ENCODE results near the gene C16orf96. TPM values are rescaled to one million over a fixed set of nuclear protein-coding genes. Genes with fewer than 3 reads are reported as not detected.

The C16orf96 gene
- total RNA-seq, 1 experiment from 2014 or later, result 0.10 TPM

- TF ChIP-seq REST (IDR thresholded peaks at IDR 0.05; ENCODE audit: low read depth) (no peak), FOSL1 (IDR thresholded peaks at IDR 0.05; ENCODE audit: low read depth) (no peak), EZH2phosphoT487 (IDR thresholded peaks at IDR 0.05; ENCODE audit: borderline replicate concordance) (no peak), JUND (IDR thresholded peaks at IDR 0.05) (no peak)
These were observed 36.9 kb downstream of the C16orf96 start (continued) for GRCh38 chr16:4593086-4593485.

- H3K36me3 ChIP-seq (ENCODE audit: control insufficient read depth in 1 of 2, insufficient read depth in 2 of 2, low read length in 2 of 2), result no peaks in the 10 kb centered on the region
- no peak overlapping the region for H3K27ac ChIP-seq (ENCODE audit: low read depth, low read length)
- H3K4me3 ChIP-seq (replicated peaks in 1 of 2; ENCODE audit: low read depth in 1 of 2, low read length in 2 of 2), result no peak overlapping the region
- H3K9ac ChIP-seq (ENCODE audit: low read length), result no peak overlapping the region
- H3K4me2 ChIP-seq (ENCODE audit: low read length), result no peak overlapping the region
- H3K79me2 ChIP-seq (ENCODE audit: insufficient read depth, low read length), result no peaks in the 10 kb centered on the region
- RAD21 ChIA-PET (ENCODE audit: low non-redundant PET in 1 of 2, low total read pairs in 2 of 2, uncharacterized antibody in 2 of 2, unreplicated experiment in 2 of 2), result no interaction called here
- no peaks in the 10 kb centered on the region for H4K20me1 ChIP-seq (ENCODE audit: insufficient read depth)
- ATAC-seq, result no peak
- intact Hi-C loops (cut with micrococcal nuclease), result no loop called here
- no TSS peak for BruUV-seq (replicated peaks)
- no peaks in the 10 kb centered on the region for H3K9me2 ChIP-seq (ENCODE audit: insufficient read depth)
- CTCF ChIA-PET, result interaction anchor here (0.7 kb wide), 1 partner anchor 9 kb away, joined by 3 read pairs; no protein-coding TSS in a partner anchor
- DNase-seq (ENCODE audit: low read depth, low spot score), result no peak
- H3K4me1 ChIP-seq (ENCODE audit: control insufficient read depth in 1 of 2, insufficient read depth in 2 of 2, low read length in 2 of 2), result no peaks in the 10 kb centered on the region
- no peaks in the 10 kb centered on the region for H3K9me3 ChIP-seq (ENCODE audit: control insufficient read depth in 1 of 2, insufficient read depth in 1 of 2, low read depth in 1 of 2, low read length in 2 of 2)
- no peaks in the 10 kb centered on the region for H3K27me3 ChIP-seq (ENCODE audit: insufficient read depth, low read length)
- POLR2A ChIA-PET, result interaction anchor here (0.9 kb wide), 1 partner anchor 22 kb away, joined by 4 read pairs; no protein-coding TSS in a partner anchor
- H2AFZ ChIP-seq (ENCODE audit: low read depth, low read length, poor library complexity, severe bottlenecking), result no peak overlapping the region
- TF ChIP-seq RAD21 (IDR thresholded peaks at IDR 0.05; ENCODE audit: low read depth), result no peak
- TF ChIP-seq SIN3A (IDR thresholded peaks at IDR 0.05; ENCODE audit: low read depth), result no peak
- no peak for TF ChIP-seq ZNF274 (IDR thresholded peaks at IDR 0.05; ENCODE audit: low read depth, low read length)
- no peak for TF ChIP-seq ATF3 (IDR thresholded peaks at IDR 0.05)
- no peak for TF ChIP-seq POLR2A (IDR thresholded peaks at IDR 0.05; ENCODE audit: borderline replicate concordance, extremely low read depth, insufficient read depth, insufficient read length)
- no peak for TF ChIP-seq YY1 (IDR thresholded peaks at IDR 0.05; ENCODE audit: extremely low read depth, insufficient replicate concordance, low read depth, low read length)
- TF ChIP-seq REST (IDR thresholded peaks at IDR 0.05; ENCODE audit: low read depth), result no peak
- no peak for TF ChIP-seq SRF (IDR thresholded peaks at IDR 0.05; ENCODE audit: low read depth)
- TF ChIP-seq EZH2phosphoT487 (IDR thresholded peaks at IDR 0.05; ENCODE audit: borderline replicate concordance), result no peak
- no peak for TF ChIP-seq CBX3 (IDR thresholded peaks at IDR 0.05; ENCODE audit: low read depth)
- no peak for TF ChIP-seq ZBTB33 (IDR thresholded peaks at IDR 0.05; ENCODE audit: extremely low read depth, insufficient replicate concordance, low read length)
- TF ChIP-seq EGR1 (IDR thresholded peaks at IDR 0.05; ENCODE audit: low read depth), result no peak
These were observed 38.6 kb downstream of the C16orf96 start for GRCh38 chr16:4594433-4595410.
